GM12878 (cell line): ENCODE measurements around the gene GRHL1.

ENCODE experiments used
- CTCF ChIP-seq, 3 experiments: IDR thresholded peaks in 2 of 3; conservative IDR thresholded peaks in 1 of 3; 2 replicates each; pipeline ENCODE4 v1.5.1; 2011; ENCODE audit warnings: low read depth in 3 of 3, low read length in 3 of 3, mild to moderate bottlenecking in 3 of 3, control low read depth in 2 of 3, moderate library complexity in 2 of 3, inconsistent platforms in 1 of 3, mixed read lengths in 1 of 3; ENCODE audit not compliant: control insufficient read depth in 2 of 3, insufficient read depth in 1 of 3; ENCODE audit errors: extremely low read depth in 1 of 3
- NRF1 ChIP-seq: conservative IDR thresholded peaks from 2 replicates; pipeline ENCODE4 v1.6.1; 2011; ENCODE audit warnings: mild to moderate bottlenecking, low read depth, low read length, improper control_type of control experiment
- POLR2A ChIP-seq: IDR thresholded peaks from 2 replicates; pipeline ENCODE4 v1.6.1; 2011; ENCODE audit warnings: low read depth, mild to moderate bottlenecking, low read length
- TAF1 ChIP-seq: IDR thresholded peaks from 2 replicates; pipeline ENCODE4 v1.6.1; 2011; ENCODE audit warnings: mild to moderate bottlenecking, low read depth, low read length, borderline replicate concordance
- USF2 ChIP-seq: IDR thresholded peaks from 2 replicates; pipeline ENCODE4 v1.6.1; 2011; ENCODE audit warnings: low read depth, low read length, improper control_type of control experiment, borderline replicate concordance
- ZNF217 ChIP-seq: fragments of 450-650 bp; IDR thresholded peaks from 2 replicates; pipeline ENCODE4 v1.6.1; 2017; ENCODE audit warnings: antibody characterized with exemption, mild to moderate bottlenecking
- TF ChIP-seq, protein P1 (sequence below): IDR thresholded peaks from 2 replicates; pipeline ENCODE4 v1.6.1; 2012; ENCODE audit warnings: low read depth, low read length, improper control_type of control experiment
- TF ChIP-seq, protein P2 (sequence below): IDR thresholded peaks from 2 replicates; pipeline ENCODE4 v1.6.1; 2012; ENCODE audit warnings: low read depth, low read length, improper control_type of control experiment

- no peak for TF ChIP-seq CTCF (IDR thresholded peaks at IDR 0.05 in 2 of 3, conservative IDR thresholded peaks at IDR 0.05 in 1 of 3; ENCODE audit: control insufficient read depth in 2 of 3, extremely low read depth in 1 of 3, insufficient read depth in 1 of 3, low read depth in 3 of 3, low read length in 3 of 3)
- TF ChIP-seq, protein P1, sequence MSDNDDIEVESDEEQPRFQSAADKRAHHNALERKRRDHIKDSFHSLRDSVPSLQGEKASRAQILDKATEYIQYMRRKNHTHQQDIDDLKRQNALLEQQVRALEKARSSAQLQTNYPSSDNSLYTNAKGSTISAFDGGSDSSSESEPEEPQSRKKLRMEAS, result no peak
- TF ChIP-seq ZNF217, result no peak
- TF ChIP-seq, protein P2, sequence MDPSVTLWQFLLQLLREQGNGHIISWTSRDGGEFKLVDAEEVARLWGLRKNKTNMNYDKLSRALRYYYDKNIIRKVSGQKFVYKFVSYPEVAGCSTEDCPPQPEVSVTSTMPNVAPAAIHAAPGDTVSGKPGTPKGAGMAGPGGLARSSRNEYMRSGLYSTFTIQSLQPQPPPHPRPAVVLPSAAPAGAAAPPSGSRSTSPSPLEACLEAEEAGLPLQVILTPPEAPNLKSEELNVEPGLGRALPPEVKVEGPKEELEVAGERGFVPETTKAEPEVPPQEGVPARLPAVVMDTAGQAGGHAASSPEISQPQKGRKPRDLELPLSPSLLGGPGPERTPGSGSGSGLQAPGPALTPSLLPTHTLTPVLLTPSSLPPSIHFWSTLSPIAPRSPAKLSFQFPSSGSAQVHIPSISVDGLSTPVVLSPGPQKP, result no peak
- no peak for TF ChIP-seq POLR2A
- TF ChIP-seq TAF1, result no peak
- TF ChIP-seq USF2, result no peak
- TF ChIP-seq NRF1, result no peak
Measured at GRCh38 chr2:10008809-10009176, 57.3 kb downstream of the GRHL1 start.
